DND-41 (cell line): Measurements from ENCODE around the gene PXK.

Experiments
- ATAC-seq: fragments of 200-7000 bp; cut with Tn5 transposase; 3 replicates; pipeline ENCODE4 v1.9.1; 2021; ENCODE audit warnings: low read depth; ENCODE audit not compliant: insufficient read depth
- DNase-seq: peaks from one replicate; pipeline ENCODE4 v3.0.0-alpha.2; 2020
- H2AFZ ChIP-seq: 2 replicates; pipeline ENCODE4 v1.6.0; 2012; ENCODE audit warnings: low read depth, low read length
- H3K27ac ChIP-seq: 2 replicates; pipeline ENCODE4 v1.5.1; 2012; ENCODE audit warnings: low read length, inconsistent platforms
- H3K27me3 ChIP-seq: fragments of 200-600 bp; sonication (generic); 2 replicates; pipeline ENCODE4 v1.6.0; 2012; ENCODE audit warnings: low read length, mild to moderate bottlenecking, inconsistent platforms; ENCODE audit not compliant: insufficient read depth, poor library complexity
- H3K36me3 ChIP-seq: 2 replicates; pipeline ENCODE4 v1.5.1; 2012; ENCODE audit warnings: low read length, inconsistent platforms; ENCODE audit not compliant: insufficient read depth
- H3K4me1 ChIP-seq: 2 replicates; pipeline ENCODE4 v1.5.1; 2012; ENCODE audit warnings: mild to moderate bottlenecking, low read length; ENCODE audit not compliant: insufficient read depth
- H3K4me2 ChIP-seq: 2 replicates; pipeline ENCODE4 v1.6.0; 2012; ENCODE audit warnings: mild to moderate bottlenecking, moderate library complexity, low read length, inconsistent platforms; ENCODE audit not compliant: insufficient read depth
- H3K4me3 ChIP-seq, 2 experiments: fragments of 200-600 bp in 1 of 2; shearing (Covaris generic) in 1 of 2; 2 replicates each; pipeline ENCODE4 v1.5.1; 2012 to 2016; ENCODE audit warnings: inconsistent platforms in 2 of 2, low read length in 2 of 2, mild to moderate bottlenecking in 2 of 2, low read depth in 1 of 2, moderate library complexity in 1 of 2
- H3K79me2 ChIP-seq: 2 replicates; pipeline ENCODE4 v1.6.0; 2012; ENCODE audit warnings: low read length, inconsistent platforms; ENCODE audit not compliant: insufficient read depth
- H3K9ac ChIP-seq: 2 replicates; pipeline ENCODE4 v1.6.0; 2012; ENCODE audit warnings: low read depth, mild to moderate bottlenecking, inconsistent platforms, low read length, moderate library complexity
- H3K9me3 ChIP-seq: 2 replicates; pipeline ENCODE4 v1.5.1; 2012; ENCODE audit warnings: low read length, moderate library complexity, mild to moderate bottlenecking, inconsistent platforms; ENCODE audit not compliant: insufficient read depth, severe bottlenecking
- H4K20me1 ChIP-seq: 2 replicates; pipeline ENCODE4 v1.6.0; 2012; ENCODE audit warnings: low read length; ENCODE audit not compliant: insufficient read depth
- EZH2 ChIP-seq: IDR thresholded peaks from 3 replicates; pipeline ENCODE4 v1.6.1; 2012; ENCODE audit warnings: borderline replicate concordance, low read depth, mild to moderate bottlenecking, moderate library complexity, low read length, inconsistent platforms; ENCODE audit not compliant: severe bottlenecking
- TF ChIP-seq, protein P1 (sequence below): IDR thresholded peaks from 2 replicates; pipeline ENCODE4 v1.5.1; 2012; ENCODE audit warnings: borderline replicate concordance, low read length, moderate library complexity, mild to moderate bottlenecking; ENCODE audit not compliant: poor library complexity, severe bottlenecking; ENCODE audit errors: extremely low read depth

The PXK gene

DNA sequence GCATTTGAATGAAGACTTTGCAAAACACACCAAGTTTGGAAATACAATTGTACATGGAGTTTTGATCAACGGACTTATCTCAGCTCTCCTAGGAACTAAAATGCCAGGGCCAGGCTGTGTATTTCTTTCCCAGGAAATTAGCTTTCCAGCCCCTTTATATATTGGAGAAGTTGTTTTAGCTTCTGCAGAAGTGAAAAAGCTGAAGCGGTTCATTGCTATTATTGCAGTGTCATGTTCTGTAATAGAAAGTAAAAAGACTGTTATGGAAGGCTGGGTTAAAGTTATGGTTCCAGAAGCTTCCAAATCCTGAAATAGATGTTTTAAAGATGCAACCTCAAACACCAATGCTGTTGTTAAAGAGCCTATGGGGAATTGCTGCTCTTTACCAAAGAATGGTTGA, 14.9 kb upstream of the PXK start:
- TF ChIP-seq, protein P1, sequence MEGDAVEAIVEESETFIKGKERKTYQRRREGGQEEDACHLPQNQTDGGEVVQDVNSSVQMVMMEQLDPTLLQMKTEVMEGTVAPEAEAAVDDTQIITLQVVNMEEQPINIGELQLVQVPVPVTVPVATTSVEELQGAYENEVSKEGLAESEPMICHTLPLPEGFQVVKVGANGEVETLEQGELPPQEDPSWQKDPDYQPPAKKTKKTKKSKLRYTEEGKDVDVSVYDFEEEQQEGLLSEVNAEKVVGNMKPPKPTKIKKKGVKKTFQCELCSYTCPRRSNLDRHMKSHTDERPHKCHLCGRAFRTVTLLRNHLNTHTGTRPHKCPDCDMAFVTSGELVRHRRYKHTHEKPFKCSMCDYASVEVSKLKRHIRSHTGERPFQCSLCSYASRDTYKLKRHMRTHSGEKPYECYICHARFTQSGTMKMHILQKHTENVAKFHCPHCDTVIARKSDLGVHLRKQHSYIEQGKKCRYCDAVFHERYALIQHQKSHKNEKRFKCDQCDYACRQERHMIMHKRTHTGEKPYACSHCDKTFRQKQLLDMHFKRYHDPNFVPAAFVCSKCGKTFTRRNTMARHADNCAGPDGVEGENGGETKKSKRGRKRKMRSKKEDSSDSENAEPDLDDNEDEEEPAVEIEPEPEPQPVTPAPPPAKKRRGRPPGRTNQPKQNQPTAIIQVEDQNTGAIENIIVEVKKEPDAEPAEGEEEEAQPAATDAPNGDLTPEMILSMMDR: no peak
- no peak for TF ChIP-seq EZH2
- Histone ChIP-seq H3K9ac (no peak overlapping the region), H3K4me3 (no peak overlapping the region), H3K27me3 (no peaks in the 10 kb centered on the region), H3K9me3 (no peaks in the 10 kb centered on the region), H3K4me1 (no peaks in the 10 kb centered on the region), H3K79me2 (peaks cover 3% of the 10 kb centered on the region; the same call in 1 of the 2 replicates), H2AFZ (no peak overlapping the region), H3K36me3 (peaks cover 74% of the 10 kb centered on the region), H3K4me2 (no peak overlapping the region), H4K20me1 (peaks cover 9% of the 10 kb centered on the region), H3K27ac (no peak overlapping the region)
- ATAC-seq: no peak
- DNase-seq: no peak

DNA sequence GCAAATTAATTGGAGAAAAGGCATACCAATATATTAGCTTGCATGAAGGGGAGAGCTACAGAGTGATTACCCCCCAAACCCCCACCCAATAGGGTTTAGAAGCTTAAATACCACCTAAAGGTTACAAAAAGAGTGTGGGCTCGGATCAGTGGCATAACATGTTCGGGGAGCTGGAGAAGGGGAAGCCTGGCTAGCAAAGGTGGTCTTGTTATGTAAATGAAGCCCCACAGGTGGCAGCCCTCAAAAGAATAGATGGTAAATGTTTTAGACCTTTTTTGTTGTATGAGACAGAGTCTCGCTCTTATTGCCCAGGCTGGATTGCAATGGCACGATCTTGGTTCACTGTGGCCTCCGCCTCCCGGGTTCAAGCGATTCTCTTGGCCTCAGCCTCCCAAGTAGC, 10.9 kb upstream of the PXK start:
- Histone ChIP-seq H3K9me3 (no peaks in the 10 kb centered on the region), H3K27ac (no peak overlapping the region), H4K20me1 (peaks cover 4% of the 10 kb centered on the region; the same call in 1 of the 2 replicates), H3K79me2 (no peaks in the 10 kb centered on the region), H2AFZ (no peak overlapping the region), H3K4me3 (no peak overlapping the region), H3K36me3 (peaks cover 38% of the 10 kb centered on the region), H3K4me2 (no peak overlapping the region), H3K4me1 (no peaks in the 10 kb centered on the region), H3K9ac (no peak overlapping the region), H3K27me3 (no peaks in the 10 kb centered on the region)
- TF ChIP-seq, protein P1: no peak
- TF ChIP-seq EZH2: no peak
- no peak for DNase-seq
- ATAC-seq: no peak

DNA sequence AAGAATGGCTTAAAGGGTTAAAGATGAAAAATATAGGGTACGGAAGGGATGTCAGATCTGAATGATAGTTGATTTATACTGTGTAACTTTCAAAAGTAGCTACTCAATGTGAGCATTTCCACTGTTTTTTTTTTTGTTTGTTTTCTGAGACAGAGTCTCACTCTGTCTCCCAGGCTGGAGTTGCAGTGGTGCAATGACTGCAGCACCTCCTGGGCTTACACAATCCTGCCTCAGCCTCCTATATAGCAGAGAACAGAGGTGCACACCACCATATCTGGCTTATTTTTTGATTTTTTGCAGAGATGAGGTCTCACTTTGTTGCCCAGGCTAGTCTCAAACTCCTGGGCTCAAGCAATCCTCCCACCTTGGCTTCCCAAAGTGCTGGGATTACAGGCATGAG, 9.9 kb upstream of the PXK start:
- peaks cover 28% of the 10 kb centered on the region for H3K36me3 ChIP-seq
- no peak overlapping the region for H2AFZ ChIP-seq
- no peaks in the 10 kb centered on the region for H4K20me1 ChIP-seq
- H3K4me1 ChIP-seq: no peaks in the 10 kb centered on the region
- H3K9me3 ChIP-seq: no peaks in the 10 kb centered on the region
- no peak overlapping the region for H3K27ac ChIP-seq
- DNase-seq: no peak
- H3K27me3 ChIP-seq: no peaks in the 10 kb centered on the region
- no peak overlapping the region for H3K9ac ChIP-seq
- H3K4me2 ChIP-seq: no peak overlapping the region
- no peak for ATAC-seq
- no peak for TF ChIP-seq EZH2
- TF ChIP-seq, protein P1: no peak
- H3K79me2 ChIP-seq: no peaks in the 10 kb centered on the region
- no peak overlapping the region for H3K4me3 ChIP-seq
